ENCODE data around the gene AQP7. TPM values are rescaled to one million over a fixed set of nuclear protein-coding genes. Genes with fewer than 3 reads are reported as not detected.

The AQP7 gene
- total RNA-seq, 4 donors from 2014 or later: 2.7 to 20.7 (median 9.6) TPM

DNA sequence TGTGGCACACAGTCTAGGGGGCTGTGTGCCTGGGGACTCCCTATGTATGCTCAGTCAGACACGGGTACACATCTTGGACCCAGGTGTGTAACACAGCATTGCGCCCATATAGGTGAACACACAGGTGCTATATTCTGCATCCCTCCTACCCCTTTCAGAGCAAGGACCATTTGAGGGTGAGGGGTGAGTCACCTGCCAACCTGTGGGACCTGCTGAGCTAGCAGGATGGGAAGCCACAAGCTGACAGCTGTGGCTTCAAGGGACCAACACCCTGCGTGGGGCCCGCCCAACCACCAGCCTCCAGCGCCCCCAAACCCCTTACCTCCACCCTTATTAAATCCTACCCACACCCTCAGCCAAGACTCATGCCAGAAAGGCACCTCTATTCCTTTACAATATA, 14.6 kb upstream of the AQP7 start:
- no peak overlapping the region for H3K4me3 ChIP-seq (ENCODE audit: low read depth, poor library complexity, severe bottlenecking)
- TF ChIP-seq POLR2A (IDR thresholded peaks at IDR 0.05): no peak
- TF ChIP-seq CTCF (IDR thresholded peaks at IDR 0.05): no peak
- intact Hi-C loops (cut with DNase I; ENCODE audit: low total_unique reads): no loop called here
- no peak for DNase-seq (ENCODE audit: low spot score in 2 of 2)
- 45 to 47% methylated on average over 5 of the region's 5 CpGs for WGBS, 2 donors

DNA sequence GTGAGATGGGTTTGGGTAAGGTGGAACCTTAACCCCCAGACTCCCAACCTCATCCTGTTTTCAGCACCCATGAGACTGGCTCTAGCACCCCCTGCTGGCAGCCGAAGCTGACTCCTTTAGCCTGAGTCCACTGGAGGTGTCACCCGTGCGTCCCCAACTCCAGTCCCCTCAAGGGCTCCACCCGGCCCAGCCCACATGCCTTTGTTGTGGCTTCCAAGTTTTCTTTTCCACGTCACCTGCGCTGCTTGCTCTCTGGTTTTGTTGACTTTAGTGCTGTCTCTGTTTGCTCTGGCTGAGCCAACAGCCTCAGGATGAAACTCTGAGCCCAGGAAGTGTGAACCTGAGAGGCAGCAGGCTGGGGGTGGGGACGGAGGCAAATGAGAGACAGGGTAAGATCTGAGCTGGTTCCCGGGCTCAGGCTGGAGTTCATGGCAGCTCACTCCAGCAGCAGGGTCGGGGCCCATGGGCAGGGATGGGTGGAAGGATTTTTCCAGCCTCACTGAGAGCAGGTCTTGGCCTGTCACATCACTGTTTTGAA, 13.2 kb upstream of the AQP7 start:
- intact Hi-C loops (cut with DNase I; ENCODE audit: low total_unique reads): no loop called here
- TF ChIP-seq CTCF (IDR thresholded peaks at IDR 0.05): peak in 1 of 3 donors; percentile 95
- no peak for TF ChIP-seq POLR2A (IDR thresholded peaks at IDR 0.05)
- no peak overlapping the region for H3K4me3 ChIP-seq (ENCODE audit: low read depth, poor library complexity, severe bottlenecking)
- WGBS, 2 donors: 13 to 22% methylated on average over 9 of the region's 9 CpGs
- DNase-seq (ENCODE audit: low spot score in 2 of 2): peak; percentile 68 to 96

DNA sequence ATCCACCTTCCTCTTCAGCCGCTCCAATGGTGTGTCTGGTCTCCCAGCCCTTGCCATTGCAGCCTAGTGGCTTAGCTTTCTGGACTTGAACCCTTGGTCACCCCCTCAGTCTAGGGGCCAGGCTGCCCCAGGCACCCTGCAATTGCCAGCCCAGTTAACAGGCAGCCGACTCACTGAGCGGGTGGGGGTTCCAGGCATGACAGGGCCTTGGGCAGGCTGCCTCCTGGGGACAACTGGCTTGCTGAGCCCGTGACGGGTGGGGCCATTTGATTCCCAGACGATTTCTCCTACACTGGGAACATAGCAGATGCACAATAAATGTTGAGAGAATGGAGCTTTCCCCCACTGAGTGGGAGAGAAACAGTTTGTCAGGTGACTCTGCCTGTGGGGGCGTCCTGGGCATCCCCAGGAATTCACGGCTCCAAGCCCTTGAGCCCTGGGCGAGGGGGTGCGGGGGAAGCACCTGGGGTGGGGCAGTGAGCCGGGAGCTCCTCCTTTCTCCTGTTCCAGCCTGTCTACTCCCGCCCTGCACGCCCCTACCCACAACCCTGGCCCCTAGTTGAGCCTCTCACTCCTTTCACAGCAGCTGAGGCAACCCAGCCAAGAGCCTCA, 12.6 kb upstream of the AQP7 start:
- DNase-seq (ENCODE audit: low spot score in 2 of 2): no peak
- TF ChIP-seq CTCF (IDR thresholded peaks at IDR 0.05) (no peak), POLR2A (IDR thresholded peaks at IDR 0.05) (no peak)
- intact Hi-C loops (cut with DNase I; ENCODE audit: low total_unique reads): no loop called here
- 22 to 48% methylated on average over 12 of the region's 13 CpGs for WGBS, 2 donors
- no peak overlapping the region for H3K4me3 ChIP-seq (ENCODE audit: low read depth, poor library complexity, severe bottlenecking)

- intact Hi-C loops (cut with DNase I; ENCODE audit: low total_unique reads): no loop called here
- 34 to 42% methylated on average over 3 of the region's 3 CpGs for WGBS, 2 donors
- TF ChIP-seq POLR2A (IDR thresholded peaks at IDR 0.05): no peak
- TF ChIP-seq CTCF (IDR thresholded peaks at IDR 0.05): no peak
- no peak for DNase-seq (ENCODE audit: low spot score in 2 of 2)
- no peak overlapping the region for H3K4me3 ChIP-seq (ENCODE audit: low read depth, poor library complexity, severe bottlenecking)
Measured at GRCh38 chr9:33414268-33414667, 11.9 kb upstream of the AQP7 start.

GRCh38 chr9:33408087-33408486, 5.7 kb upstream of the AQP7 start:
- DNase-seq (ENCODE audit: low spot score in 2 of 2): no peak
- intact Hi-C loops (cut with DNase I; ENCODE audit: low total_unique reads): no loop called here
- no peak for TF ChIP-seq CTCF (IDR thresholded peaks at IDR 0.05)
- TF ChIP-seq POLR2A (IDR thresholded peaks at IDR 0.05): no peak
- no peak overlapping the region for H3K4me3 ChIP-seq (ENCODE audit: low read depth, poor library complexity, severe bottlenecking)
- 41 to 46% methylated on average over 5 of the region's 5 CpGs for WGBS, 2 donors

DNA sequence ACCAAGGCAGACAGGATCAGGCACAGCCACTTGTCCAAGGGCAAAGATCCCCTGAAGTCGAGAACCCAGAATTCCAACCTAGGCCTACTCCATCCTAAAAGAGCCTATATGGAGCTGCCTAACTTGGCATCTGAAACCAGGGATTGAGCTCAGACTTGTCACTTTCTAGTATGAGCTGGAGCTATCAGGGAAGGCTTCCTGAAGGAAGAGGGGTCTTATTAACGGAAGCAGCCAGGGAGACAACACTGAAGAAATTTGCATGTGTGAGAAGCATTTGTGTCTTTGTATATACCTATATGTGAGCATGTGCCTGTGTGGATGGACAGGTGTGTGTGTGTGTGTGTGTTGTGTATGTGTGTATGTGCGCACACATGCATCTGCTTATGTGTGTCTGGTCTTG, 4.7 kb upstream of the AQP7 start:
- H3K4me3 ChIP-seq (ENCODE audit: low read depth, poor library complexity, severe bottlenecking): no peak overlapping the region
- no peak for DNase-seq (ENCODE audit: low spot score in 2 of 2)
- no peak for TF ChIP-seq POLR2A (IDR thresholded peaks at IDR 0.05)
- no peak for TF ChIP-seq CTCF (IDR thresholded peaks at IDR 0.05)
- 88 to 94% methylated on average over 3 of the region's 3 CpGs for WGBS, 2 donors
- intact Hi-C loops (cut with DNase I; ENCODE audit: low total_unique reads): no loop called here

Data from lower leg skin (tissue), 4 donors.